Uterus (tissue), 4 donors: Measurements from ENCODE around the gene RAI1. TPM values are rescaled to one million over a fixed set of nuclear protein-coding genes. Genes with fewer than 3 reads are reported as not detected.

Source experiments
- DNase-seq, 2 donors: peaks; one replicate each; pipeline ENCODE4 v3.0.0-alpha.2; 2019 to 2020
- H3K27ac ChIP-seq, 2 donors: fragments of 200-600 bp; sonication (generic); 1 replicate in 1 of 2; 2 replicates in 1 of 2; pipeline ENCODE4 v1.5.1; 2016 to 2018
- H3K27me3 ChIP-seq, 2 donors: fragments of 200-600 bp; sonication (generic); one replicate each; pipeline ENCODE4 v1.5.1; 2018 to 2019; ENCODE audit warnings: control low read depth in 1 of 2
- H3K36me3 ChIP-seq, 2 donors: fragments of 200-600 bp; sonication (generic); one replicate each; pipeline ENCODE4 v1.5.1; 2019; ENCODE audit warnings: control low read depth in 1 of 2
- H3K4me1 ChIP-seq, 2 donors: fragments of 200-600 bp; sonication (generic); one replicate each; pipeline ENCODE4 v1.5.1; 2018 to 2019; ENCODE audit warnings: control low read depth in 1 of 2
- H3K4me3 ChIP-seq, 2 donors: fragments of 200-600 bp; sonication (generic); 1 replicate in 1 of 2; 2 replicates in 1 of 2; pipeline ENCODE4 v1.5.1; 2018 to 2019; ENCODE audit warnings: mild to moderate bottlenecking in 1 of 2
- H3K9me3 ChIP-seq, 2 donors: fragments of 200-600 bp; sonication (generic); one replicate each; pipeline ENCODE4 v1.5.1; 2019; ENCODE audit warnings: control low read depth in 1 of 2
- CTCF ChIP-seq, 4 experiments: fragments of 200-600 bp in 2 of 4; fragments of 450-650 bp in 2 of 4; sonication (generic) in 2 of 4; IDR thresholded peaks; one replicate each; pipeline ENCODE4 v1.5.1; 2016 to 2019; ENCODE audit warnings: antibody characterized with exemption in 4 of 4, mild to moderate bottlenecking in 2 of 4, moderate library complexity in 1 of 4
- POLR2A ChIP-seq, 2 donors: fragments of 450-650 bp; IDR thresholded peaks; one replicate each; pipeline ENCODE4 v1.6.1; 2016; ENCODE audit warnings: antibody characterized with exemption in 2 of 2, mild to moderate bottlenecking in 1 of 2, moderate library complexity in 1 of 2
- intact Hi-C: fragments of 100-400 bp; cut with DNase I; formaldehyde crosslinking; loops from one replicate; pipeline ENCODE4 v1.15.1; 2023; ENCODE audit warnings: low total_unique reads
- total RNA-seq, 4 donors: library from RNA; depleted of rRNA in 3 of 4; stranded (reverse); fragments of >200 nt in 3 of 4; gene quantifications; one replicate each; pipeline versions ENCODE4 v1.1.0 to v1.2.4, GENCODE V29; 2014 to 2023
- donor health status: DM: yes; HTN: yes; CAD: no.

The RAI1 gene
- total RNA-seq, 4 donors from 2014 or later: 10.0 to 66.1 (median 15.3) TPM

GRCh38 chr17:17820046-17820445 lies 138.8 kb downstream of the RAI1 start:
- Histone ChIP-seq H3K9me3 (no peaks in the 10 kb centered on the region), H3K4me3 (no peak overlapping the region), H3K4me1 (peaks cover 13 to 23% of the 10 kb centered on the region in 2 donors), H3K36me3 (no peaks in the 10 kb centered on the region), H3K27ac (no peak overlapping the region), H3K27me3 (no peaks in the 10 kb centered on the region)
- TF ChIP-seq CTCF (IDR thresholded peaks at IDR 0.05) (no peak), POLR2A (IDR thresholded peaks at IDR 0.05) (no peak)
- intact Hi-C loops: no loop called here
- peak in 1 of 2 donors; percentile 22 for DNase-seq

GRCh38 chr17:17820463-17821158 lies 139.4 kb downstream of the RAI1 start:
- Histone ChIP-seq H3K9me3 (no peaks in the 10 kb centered on the region), H3K4me1 (peaks cover 15 to 29% of the 10 kb centered on the region in 2 donors), H3K27me3 (no peaks in the 10 kb centered on the region), H3K27ac (no peak overlapping the region), H3K4me3 (no peak overlapping the region), H3K36me3 (no peaks in the 10 kb centered on the region)
- intact Hi-C loops: no loop called here
- DNase-seq: no peak
- no peak for TF ChIP-seq CTCF (IDR thresholded peaks at IDR 0.05)
- TF ChIP-seq POLR2A (IDR thresholded peaks at IDR 0.05): no peak

GRCh38 chr17:17822189-17822588 lies 140.9 kb downstream of the RAI1 start:
- H3K9me3 ChIP-seq: no peaks in the 10 kb centered on the region
- H3K27ac ChIP-seq: peak overlapping the region; percentile 9 to 40
- no peak for TF ChIP-seq POLR2A (IDR thresholded peaks at IDR 0.05)
- no peak for TF ChIP-seq CTCF (IDR thresholded peaks at IDR 0.05)
- H3K36me3 ChIP-seq: no peaks in the 10 kb centered on the region
- H3K4me1 ChIP-seq: peaks cover 15 to 32% of the 10 kb centered on the region in 2 donors
- peak; percentile 60 to 69 for DNase-seq
- intact Hi-C loops: no loop called here
- H3K4me3 ChIP-seq: no peak overlapping the region
- H3K27me3 ChIP-seq: no peaks in the 10 kb centered on the region

- TF ChIP-seq CTCF (IDR thresholded peaks at IDR 0.05): no peak
- TF ChIP-seq POLR2A (IDR thresholded peaks at IDR 0.05): no peak
- DNase-seq: no peak
- H3K4me1 ChIP-seq: peaks cover 15 to 32% of the 10 kb centered on the region in 2 donors
- intact Hi-C loops: no loop called here
- H3K27ac ChIP-seq: peak overlapping the region; percentile 9 to 40
- no peaks in the 10 kb centered on the region for H3K9me3 ChIP-seq
- peak overlapping the region in 1 of 2 donors; percentile 40 for H3K4me3 ChIP-seq
- no peaks in the 10 kb centered on the region for H3K36me3 ChIP-seq
- H3K27me3 ChIP-seq: no peaks in the 10 kb centered on the region
Observed at GRCh38 chr17:17822616-17823015, 141.4 kb downstream of the RAI1 start.

- intact Hi-C loops: no loop called here
- no peaks in the 10 kb centered on the region for H3K36me3 ChIP-seq
- TF ChIP-seq POLR2A (IDR thresholded peaks at IDR 0.05) (no peak), CTCF (IDR thresholded peaks at IDR 0.05) (no peak)
- no peaks in the 10 kb centered on the region for H3K9me3 ChIP-seq
- H3K27me3 ChIP-seq: no peaks in the 10 kb centered on the region
- H3K4me1 ChIP-seq: peaks cover 15 to 32% of the 10 kb centered on the region in 2 donors
- H3K4me3 ChIP-seq: peak overlapping the region; percentile 26 to 40
- DNase-seq: peak; percentile 84 to 87
- peak overlapping the region; percentile 65 to 86 for H3K27ac ChIP-seq
Observed at GRCh38 chr17:17823433-17824118, 142.3 kb downstream of the RAI1 start.
